Nephron progenitor cell (in vitro differentiated cells): ENCODE data around the gene OR6B3.

ENCODE experiments used
- DNase-seq: peaks from one replicate; pipeline ENCODE4 v3.0.0; 2021
- H3K27ac Mint-ChIP-seq: 2 replicates; pipeline ENCODE4 v1.8.0; 2021; ENCODE audit warnings: mild to moderate bottlenecking, moderate library complexity, mixed read lengths
- H3K27me3 Mint-ChIP-seq: 2 replicates; pipeline ENCODE4 v1.8.0; 2021; ENCODE audit warnings: mild to moderate bottlenecking, low read depth, mixed read lengths; ENCODE audit not compliant: poor library complexity
- H3K36me3 Mint-ChIP-seq: 2 replicates; pipeline ENCODE4 v1.8.0; 2021; ENCODE audit warnings: low read depth, mixed read lengths
- H3K4me1 Mint-ChIP-seq: 2 replicates; pipeline ENCODE4 v1.8.0; 2021; ENCODE audit warnings: mixed read lengths
- H3K4me3 Mint-ChIP-seq: 2 replicates; pipeline ENCODE4 v1.8.0; 2021; ENCODE audit warnings: mild to moderate bottlenecking, moderate library complexity, mixed read lengths
- H3K9me3 Mint-ChIP-seq: 2 replicates; pipeline ENCODE4 v1.8.0; 2021; ENCODE audit warnings: mild to moderate bottlenecking, moderate library complexity, mixed read lengths
- CTCF ChIP-seq: fragments of 200-600 bp; sonication (generic); IDR thresholded peaks from 2 replicates; pipeline ENCODE4 v1.5.0; 2021; ENCODE audit warnings: antibody characterized with exemption

The OR6B3 gene

GRCh38 chr2:240030379-240031094 is 22.8 kb downstream of the OR6B3 start, which contains the start of gene OR6B2:
OR6B2 (minus strand) TSS chr2:240030429; CDS start chr2:240030429, 0 bp downstream.
- Mint-ChIP-seq H3K4me3 (no peak within 1 kb of the TSS), H3K27ac (no peak within 1 kb of the TSS), H3K4me1 (no peaks in the 10 kb centered on the region), H3K36me3 (no peaks in the 10 kb centered on the region), H3K9me3 (peaks cover 7% of the 10 kb centered on the region), H3K27me3 (peaks cover 33% of the 10 kb centered on the region)
- TF ChIP-seq CTCF, result no peak
- no peak for DNase-seq

- Mint-ChIP-seq H3K27me3 (peaks cover 35% of the 10 kb centered on the region), H3K36me3 (peaks cover 17% of the 10 kb centered on the region), H3K4me3 (peak overlapping the region; percentile 97), H3K27ac (peak overlapping the region; percentile 80), H3K4me1 (peaks cover 22% of the 10 kb centered on the region), H3K9me3 (peaks cover 7% of the 10 kb centered on the region)
- DNase-seq, result peak; percentile 34
- no peak for TF ChIP-seq CTCF
These were observed 28.6 kb downstream of the OR6B3 start for GRCh38 chr2:240024766-240025165.

DNA sequence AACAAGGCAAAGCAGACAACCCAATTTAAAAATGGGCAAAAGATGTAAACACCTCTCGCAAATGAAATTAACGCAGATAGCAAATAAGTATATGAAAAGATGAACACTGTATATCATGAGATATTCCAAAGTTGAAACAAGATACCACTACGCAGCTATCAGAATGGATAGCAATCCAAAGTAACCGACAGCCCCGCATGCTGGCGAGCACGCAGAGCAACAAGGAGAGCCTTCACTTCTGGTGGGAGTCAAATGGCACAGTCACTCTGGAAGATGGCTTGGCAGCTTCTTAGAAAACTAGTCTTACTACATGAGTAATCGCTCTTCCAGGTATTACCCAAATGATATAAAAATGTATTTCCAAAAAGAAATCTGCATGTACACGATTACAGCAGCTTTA is 29.5 kb downstream of the OR6B3 start:
- DNase-seq, result no peak
- no peak overlapping the region for H3K27ac Mint-ChIP-seq
- peaks cover 27% of the 10 kb centered on the region for H3K27me3 Mint-ChIP-seq

DNA sequence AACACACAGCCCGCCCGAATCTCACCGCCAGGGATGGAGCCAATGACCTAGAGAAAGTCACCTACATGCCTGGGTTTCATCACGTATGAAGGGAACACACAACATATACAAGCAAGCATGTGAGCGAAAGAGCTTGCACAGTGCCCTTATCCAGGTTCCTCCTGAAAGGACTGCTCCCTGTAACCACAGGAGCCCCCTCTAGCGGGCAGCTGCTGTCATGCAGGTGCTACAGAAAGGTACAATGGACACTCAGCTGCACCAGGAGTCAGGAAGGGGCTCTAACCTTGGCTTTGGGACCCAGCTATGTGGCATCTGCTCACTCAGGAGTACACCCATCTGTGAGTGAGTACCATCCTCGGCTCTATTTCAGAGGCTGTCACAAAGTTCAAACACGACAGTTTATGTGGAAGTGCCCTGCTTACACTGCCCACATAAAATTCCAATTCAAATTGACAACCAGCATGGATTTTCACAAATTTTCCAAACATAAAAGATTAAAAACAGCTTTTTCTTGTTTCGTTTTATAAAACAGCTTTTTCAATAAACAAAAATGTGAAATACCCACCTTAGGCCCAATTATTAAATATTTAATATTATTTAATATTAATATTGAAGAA is 31.7 kb downstream of the OR6B3 start:
- Mint-ChIP-seq H3K9me3 (peaks cover 5% of the 10 kb centered on the region), H3K27ac (no peak overlapping the region), H3K4me3 (no peak overlapping the region), H3K4me1 (peaks cover 22% of the 10 kb centered on the region), H3K36me3 (peaks cover 39% of the 10 kb centered on the region), H3K27me3 (peaks cover 9% of the 10 kb centered on the region)
- peak; percentile 86 for TF ChIP-seq CTCF
- peak; percentile 86 for DNase-seq

More for the DNA sequence above, 29.5 kb downstream of the OR6B3 start:
- H3K36me3 Mint-ChIP-seq, result peaks cover 21% of the 10 kb centered on the region
- H3K4me3 Mint-ChIP-seq, result peak overlapping the region; percentile 97
- H3K4me1 Mint-ChIP-seq, result peaks cover 22% of the 10 kb centered on the region
- TF ChIP-seq CTCF, result no peak
- H3K9me3 Mint-ChIP-seq, result peaks cover 7% of the 10 kb centered on the region

- Mint-ChIP-seq H3K27ac (no peak overlapping the region), H3K9me3 (no peaks in the 10 kb centered on the region), H3K4me3 (no peak overlapping the region), H3K4me1 (peaks cover 6% of the 10 kb centered on the region), H3K36me3 (peaks cover 62% of the 10 kb centered on the region), H3K27me3 (peaks cover 2% of the 10 kb centered on the region)
- no peak for DNase-seq
- no peak for TF ChIP-seq CTCF
These were observed 35.1 kb downstream of the OR6B3 start for GRCh38 chr2:240018071-240018750.
